GM18508 (cell line): Measurements from ENCODE around the gene PORCN.
"Not testable (repeated sequence)": the region's sequence is repeated elsewhere in the genome, so short reads cannot be mapped to it uniquely, and the experiment has no call there.

Source experiments
- ATAC-seq: cut with Tn5 transposase; IDR thresholded peaks from one replicate; pipeline ENCODE4 v1.9.1; 2021; ENCODE audit warnings: moderate number of reproducible peaks; ENCODE audit not compliant: insufficient read depth, unreplicated experiment

PORCN gene

DNA sequence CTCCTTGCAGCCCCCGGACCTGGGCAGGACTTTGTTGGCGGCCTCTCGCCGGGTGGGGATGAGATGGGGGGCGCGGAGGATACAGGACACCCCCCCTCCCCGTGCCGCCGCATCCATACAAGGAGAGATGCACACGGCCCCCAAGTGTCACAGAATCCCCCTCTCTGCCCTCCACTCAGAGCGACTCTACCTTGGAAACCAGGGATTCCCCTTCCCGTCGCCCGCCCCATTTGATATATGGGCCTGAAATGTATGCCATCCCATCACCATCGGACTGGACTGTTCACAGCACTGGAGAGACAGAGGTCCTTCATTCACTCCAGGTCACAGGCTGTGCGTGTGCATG lies 426 bp downstream of the PORCN start:
- ATAC-seq = no peak

DNA sequence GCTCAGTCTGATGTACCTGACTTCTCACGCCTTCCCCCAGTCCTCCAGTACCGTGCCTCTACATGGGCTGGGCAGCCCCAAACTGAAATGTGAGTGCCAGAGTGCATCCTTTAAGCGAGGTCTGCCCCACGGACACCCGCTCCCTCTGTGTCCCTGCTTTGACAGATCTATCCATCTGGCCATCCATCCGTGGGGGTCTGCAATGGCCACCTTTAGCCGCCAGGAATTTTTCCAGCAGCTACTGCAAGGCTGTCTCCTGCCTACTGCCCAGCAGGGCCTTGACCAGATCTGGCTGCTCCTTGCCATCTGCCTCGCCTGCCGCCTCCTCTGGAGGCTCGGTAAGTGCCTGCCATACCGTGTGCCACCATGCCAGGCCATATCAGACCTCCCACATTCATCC lies 827 bp downstream of the PORCN start:
- ATAC-seq = no peak

DNA sequence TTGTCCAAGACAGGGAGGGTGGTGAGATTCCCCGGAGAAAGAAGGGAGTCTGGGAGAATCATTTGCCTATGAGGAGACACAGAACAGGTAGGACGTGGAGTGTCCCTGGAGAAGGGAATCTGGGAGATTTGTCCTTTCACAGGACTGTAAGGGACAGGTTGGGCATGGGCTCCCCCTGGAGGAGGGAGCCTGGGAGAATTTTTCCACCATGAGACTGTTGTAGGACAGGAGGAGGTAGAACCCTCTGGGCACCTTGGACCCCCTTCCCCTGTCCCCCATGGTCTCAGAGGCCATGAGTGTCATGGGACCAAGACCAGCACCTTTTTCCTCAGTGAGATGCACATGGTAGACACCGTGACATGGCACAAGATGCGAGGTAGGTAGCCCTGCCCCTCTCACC lies 2.8 kb downstream of the PORCN start:
- no peak for ATAC-seq

DNA sequence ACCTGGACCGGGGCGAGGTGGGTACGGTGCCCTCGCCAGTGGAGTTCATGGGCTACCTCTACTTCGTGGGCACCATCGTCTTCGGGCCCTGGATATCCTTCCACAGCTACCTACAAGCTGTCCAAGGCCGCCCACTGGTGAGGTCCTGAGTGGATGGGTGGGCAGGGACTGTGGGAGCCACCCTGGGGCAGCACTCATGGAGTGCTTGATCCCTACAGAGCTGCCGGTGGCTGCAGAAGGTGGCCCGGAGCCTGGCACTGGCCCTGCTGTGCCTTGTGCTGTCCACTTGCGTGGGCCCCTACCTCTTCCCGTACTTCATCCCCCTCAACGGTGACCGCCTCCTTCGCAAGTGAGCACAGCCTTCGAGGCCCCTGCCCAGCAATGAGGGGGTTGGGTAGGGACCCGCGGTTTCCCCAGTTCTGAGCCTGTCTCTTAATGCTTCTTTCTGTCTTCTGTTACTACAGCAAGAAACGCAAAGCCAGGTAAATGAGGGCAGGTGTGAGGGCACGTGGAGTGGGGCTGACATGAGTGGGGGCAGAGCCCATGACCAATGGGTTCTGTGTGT lies 3.7 kb downstream of the PORCN start:
- ATAC-seq = no peak

- no peak for ATAC-seq
These were observed 4.9 kb downstream of the PORCN start for GRCh38 chrX:48513670-48514069.

DNA sequence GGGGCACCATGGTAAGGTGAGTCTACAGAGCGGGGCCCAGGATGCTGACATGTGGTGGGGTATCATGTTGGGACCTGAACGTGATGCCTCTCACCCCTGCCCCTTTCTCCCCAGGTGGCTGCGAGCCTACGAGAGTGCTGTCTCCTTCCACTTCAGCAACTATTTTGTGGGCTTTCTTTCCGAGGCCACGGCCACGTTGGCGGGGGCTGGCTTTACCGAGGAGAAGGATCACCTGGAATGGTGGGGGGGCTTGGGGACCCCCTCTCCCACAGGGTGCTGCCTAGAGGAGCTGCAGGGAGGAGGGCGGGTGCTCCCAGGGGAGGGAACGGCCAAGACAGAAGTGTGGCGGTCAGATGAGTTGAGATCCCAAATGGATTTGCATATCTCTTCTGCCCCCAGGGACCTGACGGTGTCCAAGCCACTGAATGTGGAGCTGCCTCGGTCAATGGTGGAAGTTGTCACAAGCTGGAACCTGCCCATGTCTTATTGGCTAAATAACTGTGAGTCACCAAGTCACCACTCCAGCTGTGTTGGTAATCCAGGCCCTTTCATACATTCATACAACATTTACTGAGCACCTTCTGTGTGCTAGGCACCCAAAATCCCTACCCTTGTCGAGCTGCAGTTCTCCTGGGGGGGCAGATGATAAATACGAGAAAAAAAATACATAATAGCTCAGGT lies 5.5 kb downstream of the PORCN start:
- ATAC-seq = no peak

DNA sequence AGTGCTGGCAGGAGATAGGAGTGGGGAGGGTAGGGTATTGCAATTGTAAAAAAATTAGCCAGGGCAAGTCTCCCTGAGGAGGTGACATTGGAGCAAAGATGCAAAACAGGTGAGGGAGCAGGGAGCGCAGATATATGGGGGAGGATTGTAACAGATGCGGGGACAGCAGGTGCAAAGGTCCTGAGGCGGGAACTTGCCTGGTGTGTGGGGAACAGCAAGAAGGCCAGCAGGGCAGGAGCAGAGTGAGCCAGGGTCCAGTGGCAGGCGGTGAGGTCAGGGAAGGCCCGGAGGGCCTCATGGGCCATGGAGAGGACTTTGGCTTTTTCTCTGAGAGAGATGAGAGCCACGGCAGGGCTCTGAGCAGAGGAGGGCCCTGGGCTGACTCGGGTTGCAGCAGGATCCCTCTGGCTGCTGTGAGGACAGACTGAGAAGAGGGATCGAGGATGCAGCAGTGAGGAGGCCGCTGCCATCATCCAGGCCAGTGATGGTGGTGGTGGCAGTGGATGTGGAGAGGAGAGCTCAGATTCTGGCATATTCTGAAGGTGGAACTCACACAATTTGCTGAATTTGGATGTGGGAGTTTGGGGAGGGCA lies 6.2 kb downstream of the PORCN start:
- ATAC-seq = no peak

GRCh38 chrX:48515842-48516241 lies 7.0 kb downstream of the PORCN start:
- ATAC-seq = no peak

DNA sequence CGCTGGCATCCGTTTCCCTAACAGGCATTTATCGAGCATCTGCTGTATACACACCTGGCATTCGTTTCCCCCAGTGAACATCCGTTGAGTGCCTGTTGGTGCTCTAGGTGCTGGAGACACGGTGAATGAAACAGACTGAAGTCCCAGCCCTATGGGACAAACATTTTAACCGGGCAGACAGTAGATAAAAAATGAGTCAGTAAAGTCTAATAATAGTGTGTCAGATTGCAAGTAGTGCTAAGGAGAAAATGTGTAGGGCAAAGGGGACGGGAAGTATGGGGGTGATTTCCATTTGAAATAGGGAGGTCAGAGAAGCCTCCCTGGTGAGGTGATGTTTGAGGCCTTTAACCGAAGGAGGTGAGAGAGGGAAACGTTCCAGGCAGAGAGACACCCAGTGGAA lies 7.5 kb downstream of the PORCN start:
- no peak for ATAC-seq

DNA sequence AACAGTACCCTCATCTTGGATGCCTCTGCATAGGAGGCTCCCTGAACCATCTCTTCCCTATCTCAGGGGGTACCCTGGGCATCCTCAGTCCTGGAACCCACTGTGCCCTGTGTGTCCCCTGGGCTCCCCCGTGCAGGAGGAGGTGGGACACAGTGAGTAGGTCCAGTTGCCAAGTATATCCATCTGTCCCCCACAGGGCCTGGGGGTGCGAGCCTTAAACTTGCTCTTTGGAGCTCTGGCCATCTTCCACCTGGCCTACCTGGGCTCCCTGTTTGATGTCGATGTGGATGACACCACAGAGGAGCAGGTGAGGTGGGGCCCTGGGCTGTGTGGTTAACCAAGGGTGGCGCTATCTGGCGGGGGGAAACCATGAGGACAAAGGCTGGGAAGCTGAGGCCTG lies 8.2 kb downstream of the PORCN start:
- ATAC-seq = no peak

- not testable (repeated sequence) for ATAC-seq
These were observed 10.7 kb downstream of the PORCN start for GRCh38 chrX:48519481-48519880.

GRCh38 chrX:48520455-48520854 lies 11.7 kb downstream of the PORCN start:
- ATAC-seq = no peak

GRCh38 chrX:48520976-48521352 lies 12.2 kb downstream of the PORCN start:
- ATAC-seq = no peak

GRCh38 chrX:48521353-48522243 lies 12.8 kb downstream of the PORCN start, which contains the start of gene EBP:
Gene EBP (plus strand): TSS chrX:48521808. CDS start chrX:48523772, 1,964 bp downstream.
- ATAC-seq = peak; percentile 60

GRCh38 chrX:48522291-48522690 lies 13.5 kb downstream of the PORCN start:
- no peak for ATAC-seq

DNA sequence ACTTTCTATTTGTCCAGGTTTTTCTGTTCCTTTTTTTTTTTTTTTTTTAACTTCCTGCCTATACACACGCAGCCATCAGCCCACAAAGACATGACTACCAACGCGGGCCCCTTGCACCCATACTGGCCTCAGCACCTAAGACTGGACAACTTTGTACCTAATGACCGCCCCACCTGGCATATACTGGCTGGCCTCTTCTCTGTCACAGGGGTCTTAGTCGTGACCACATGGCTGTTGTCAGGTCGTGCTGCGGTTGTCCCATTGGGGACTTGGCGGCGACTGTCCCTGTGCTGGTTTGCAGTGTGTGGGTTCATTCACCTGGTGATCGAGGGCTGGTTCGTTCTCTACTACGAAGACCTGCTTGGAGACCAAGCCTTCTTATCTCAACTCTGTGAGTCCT lies 14.9 kb downstream of the PORCN start:
- no peak for ATAC-seq

GRCh38 chrX:48525853-48526252 lies 17.1 kb downstream of the PORCN start:
- not testable (repeated sequence) for ATAC-seq

DNA sequence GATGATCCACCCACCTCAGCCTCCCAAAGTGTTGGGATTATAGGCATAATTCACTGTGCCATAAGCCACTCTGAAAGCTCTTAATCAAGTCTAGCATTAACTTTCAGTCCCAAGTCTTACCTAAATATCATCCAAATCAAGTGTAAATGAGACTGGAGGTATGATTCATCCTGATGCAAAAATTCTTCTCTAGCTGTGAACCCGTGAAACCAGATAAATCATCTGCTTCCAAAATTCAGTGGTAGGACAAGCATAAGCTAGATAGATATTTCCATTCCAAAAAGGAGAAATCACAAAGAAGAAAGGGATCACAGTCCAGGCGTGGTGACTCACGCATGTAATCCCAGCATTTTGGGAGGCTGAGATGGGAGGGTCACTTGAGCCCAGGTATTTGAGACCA lies 21.9 kb downstream of the PORCN start:
- ATAC-seq = no peak

DNA sequence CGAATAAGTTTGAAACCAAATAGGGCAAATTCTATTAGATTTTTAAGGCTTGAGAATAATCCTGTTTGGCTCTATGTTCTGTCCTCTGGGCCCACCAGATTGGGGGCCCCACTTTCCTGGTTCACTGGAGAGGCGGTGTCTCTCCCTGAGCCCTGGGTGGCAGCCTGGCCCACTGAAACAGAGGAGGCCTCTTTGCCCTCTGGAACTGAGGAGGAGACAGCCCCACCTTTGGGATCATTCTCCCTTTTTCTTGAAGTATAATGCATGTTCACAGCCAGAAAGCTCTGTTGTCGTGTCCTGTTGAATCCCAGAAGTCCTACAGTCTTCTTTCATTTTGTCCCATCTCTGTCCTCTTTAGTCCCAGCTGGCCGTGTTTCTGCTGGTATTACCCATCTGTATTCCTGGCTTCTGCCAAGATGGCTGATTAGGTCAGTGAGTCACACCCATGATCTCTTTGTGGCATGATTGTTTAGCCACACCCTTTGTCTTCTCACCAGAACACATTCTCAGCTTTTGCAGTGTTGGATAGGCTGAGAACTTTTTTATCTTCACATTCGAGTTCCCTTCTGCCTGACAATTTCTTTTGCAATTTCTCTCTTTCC lies 22.7 kb downstream of the PORCN start:
- ATAC-seq = no peak

GRCh38 chrX:48532161-48532560 lies 23.4 kb downstream of the PORCN start:
- no peak for ATAC-seq

DNA sequence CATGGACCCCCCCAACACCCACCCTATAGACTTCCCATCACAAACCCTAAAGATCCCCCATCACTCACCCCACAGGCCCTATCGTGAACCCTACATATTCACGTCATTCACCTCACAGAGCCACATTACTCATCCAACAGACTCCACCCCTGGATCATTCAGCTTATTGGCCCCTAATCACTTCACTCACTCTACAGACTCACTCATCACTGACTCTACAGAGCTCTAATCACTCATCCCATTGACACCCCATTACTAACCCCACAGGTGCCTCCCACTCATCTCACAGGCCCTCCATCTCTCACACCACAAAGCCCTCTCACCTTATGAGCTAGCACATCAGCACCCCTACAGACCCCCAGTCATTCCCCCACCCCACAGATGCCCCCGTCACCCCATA lies 24.4 kb downstream of the PORCN start:
- ATAC-seq = no peak
